ENCODE measurements around the gene HNRNPAB. TPM values are rescaled to one million over a fixed set of nuclear protein-coding genes. Genes with fewer than 3 reads are reported as not detected.

Gene HNRNPAB
- total and polyA plus RNA-seq, 7 donors, result 74.1 to 243 (median 156) TPM

- Histone ChIP-seq H3K27me3 (ENCODE audit: insufficient read depth in 3 of 3, low read length in 2 of 3) (peaks cover 0 to 12% (median 6%) of the 10 kb centered on the region in 3 donors), H3K9me3 (no peaks in the 10 kb centered on the region), H3K27ac (no peak overlapping the region), H3K36me3 (ENCODE audit: insufficient read depth in 1 of 2, low read depth in 1 of 2) (no peaks in the 10 kb centered on the region), H3K4me3 (peak overlapping the region; percentile 44), H3K4me1 (peaks cover 4% of the 10 kb centered on the region)
- ATAC-seq, result peak; percentile 99 to 100 (median 99)
- TF ChIP-seq CTCF (IDR thresholded peaks at IDR 0.05), result peak; percentile 99
- 7 to 11% (median 9%) methylated on average over 29 to 33 of the region's 33 CpGs for WGBS, 3 donors
- peak; percentile 85 to 91 for DNase-seq
- intact Hi-C loops (cut with DNase I), result loop anchor here (1.0 to 2.0 kb wide), 3 partner anchors 49 to 88 kb away; no protein-coding TSS in a partner anchor
Observed at GRCh38 chr5:178163772-178164735, 40.3 kb upstream of the HNRNPAB start.

- no peak overlapping the region for H3K4me3 ChIP-seq
- H3K27ac ChIP-seq, result no peak overlapping the region
- H3K9me3 ChIP-seq, result no peaks in the 10 kb centered on the region
- TF ChIP-seq CTCF (IDR thresholded peaks at IDR 0.05), result no peak
- H3K36me3 ChIP-seq (ENCODE audit: insufficient read depth in 1 of 2, low read depth in 1 of 2), result no peaks in the 10 kb centered on the region
- intact Hi-C loops (cut with DNase I), result loop anchor here in 1 of 2 donors (2.0 kb wide), 1 partner anchor 89 kb away; no protein-coding TSS in a partner anchor
- DNase-seq (no peak), ATAC-seq (no peak)
- 32 to 40% (median 38%) methylated on average over 38 of the region's 38 CpGs for WGBS, 3 donors
- H3K27me3 ChIP-seq (ENCODE audit: insufficient read depth in 3 of 3, low read length in 2 of 3), result peaks cover 0 to 12% (median 6%) of the 10 kb centered on the region in 3 donors
- H3K4me1 ChIP-seq, result peaks cover 4% of the 10 kb centered on the region
Observed at GRCh38 chr5:178165581-178165980, 38.8 kb upstream of the HNRNPAB start.

- H3K27me3 ChIP-seq (ENCODE audit: insufficient read depth in 3 of 3, low read length in 2 of 3), result peaks cover 0 to 12% (median 3%) of the 10 kb centered on the region in 3 donors
- H3K9me3 ChIP-seq, result no peaks in the 10 kb centered on the region
- H3K4me3 ChIP-seq, result no peak overlapping the region
- H3K4me1 ChIP-seq, result no peaks in the 10 kb centered on the region
- intact Hi-C loops (cut with DNase I), result no loop called here
- WGBS, 3 donors, result 82 to 84% (median 83%) methylated on average over 2 of the region's 2 CpGs
- DNase-seq (no peak), ATAC-seq (no peak)
- no peaks in the 10 kb centered on the region for H3K36me3 ChIP-seq (ENCODE audit: insufficient read depth in 1 of 2, low read depth in 1 of 2)
- no peak overlapping the region for H3K27ac ChIP-seq
- no peak for TF ChIP-seq CTCF (IDR thresholded peaks at IDR 0.05)
Observed at GRCh38 chr5:178170455-178170854, 33.9 kb upstream of the HNRNPAB start.

- no peaks in the 10 kb centered on the region for H3K9me3 ChIP-seq
- H3K27me3 ChIP-seq (ENCODE audit: insufficient read depth in 3 of 3, low read length in 2 of 3), result no peaks in the 10 kb centered on the region
- TF ChIP-seq CTCF (IDR thresholded peaks at IDR 0.05), result no peak
- intact Hi-C loops (cut with DNase I), result no loop called here
- no peak overlapping the region for H3K27ac ChIP-seq
- H3K36me3 ChIP-seq (ENCODE audit: insufficient read depth in 1 of 2, low read depth in 1 of 2), result no peaks in the 10 kb centered on the region
- no peak overlapping the region for H3K4me3 ChIP-seq
- 92 to 95% (median 92%) methylated on average over 3 of the region's 3 CpGs for WGBS, 3 donors
- no peaks in the 10 kb centered on the region for H3K4me1 ChIP-seq
- DNase-seq (no peak), ATAC-seq (no peak)
Observed at GRCh38 chr5:178174456-178174855, 29.9 kb upstream of the HNRNPAB start.
